Measurements from ENCODE around the gene OR52M1.

Gene OR52M1

DNA sequence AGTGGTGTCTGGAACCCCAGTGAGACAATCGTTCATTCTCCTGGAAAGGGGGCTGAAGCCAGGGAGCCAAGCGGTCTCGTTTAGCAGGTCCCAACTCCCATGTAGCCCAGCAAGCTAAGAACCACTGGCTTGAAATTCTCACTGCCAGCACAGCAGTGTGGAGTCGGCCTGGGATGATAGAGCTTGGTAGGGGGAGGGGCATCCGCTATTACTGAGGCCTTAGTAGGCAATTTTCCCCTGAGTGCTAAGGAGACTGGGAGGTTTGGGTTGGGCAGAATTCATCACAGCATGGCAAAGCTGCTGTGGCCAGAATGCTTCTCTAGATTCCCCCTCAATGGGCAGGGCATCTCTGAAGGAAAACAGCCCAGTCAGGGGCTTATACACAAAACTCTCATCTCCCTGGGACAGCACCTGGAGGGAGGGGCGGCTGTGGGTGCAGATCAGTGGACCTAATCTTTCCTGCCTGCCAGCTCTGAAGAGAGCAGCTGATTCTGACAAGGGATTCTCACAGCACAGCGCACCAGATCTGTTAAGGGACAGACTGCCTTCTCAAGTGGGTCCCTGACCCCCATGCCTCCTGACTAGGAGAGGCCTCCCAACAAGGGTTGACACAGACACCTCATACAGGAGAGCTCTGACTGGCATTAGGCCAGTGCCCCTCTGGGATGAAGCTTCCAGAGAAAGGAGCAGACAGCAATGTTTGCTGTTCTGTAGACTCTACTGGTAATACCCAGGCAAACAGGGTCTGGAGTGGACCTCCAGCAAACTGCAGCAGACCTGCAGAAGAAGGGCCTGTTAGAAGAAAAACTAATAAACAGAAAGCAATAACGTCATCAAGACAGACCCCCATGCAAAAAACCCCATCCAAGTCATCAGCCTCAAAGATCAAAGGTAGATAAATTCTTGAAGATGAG, 14.8 kb downstream of the OR52M1 start:
- Histone ChIP-seq H3K4me3 (ENCODE audit: low read depth, low read length) (no peak overlapping the region), H3K27me3 (no peaks in the 10 kb centered on the region), H3K36me3 (no peaks in the 10 kb centered on the region), H3K9me3 (no peaks in the 10 kb centered on the region), H3K4me1 (no peaks in the 10 kb centered on the region)
- TF ChIP-seq, protein P1, sequence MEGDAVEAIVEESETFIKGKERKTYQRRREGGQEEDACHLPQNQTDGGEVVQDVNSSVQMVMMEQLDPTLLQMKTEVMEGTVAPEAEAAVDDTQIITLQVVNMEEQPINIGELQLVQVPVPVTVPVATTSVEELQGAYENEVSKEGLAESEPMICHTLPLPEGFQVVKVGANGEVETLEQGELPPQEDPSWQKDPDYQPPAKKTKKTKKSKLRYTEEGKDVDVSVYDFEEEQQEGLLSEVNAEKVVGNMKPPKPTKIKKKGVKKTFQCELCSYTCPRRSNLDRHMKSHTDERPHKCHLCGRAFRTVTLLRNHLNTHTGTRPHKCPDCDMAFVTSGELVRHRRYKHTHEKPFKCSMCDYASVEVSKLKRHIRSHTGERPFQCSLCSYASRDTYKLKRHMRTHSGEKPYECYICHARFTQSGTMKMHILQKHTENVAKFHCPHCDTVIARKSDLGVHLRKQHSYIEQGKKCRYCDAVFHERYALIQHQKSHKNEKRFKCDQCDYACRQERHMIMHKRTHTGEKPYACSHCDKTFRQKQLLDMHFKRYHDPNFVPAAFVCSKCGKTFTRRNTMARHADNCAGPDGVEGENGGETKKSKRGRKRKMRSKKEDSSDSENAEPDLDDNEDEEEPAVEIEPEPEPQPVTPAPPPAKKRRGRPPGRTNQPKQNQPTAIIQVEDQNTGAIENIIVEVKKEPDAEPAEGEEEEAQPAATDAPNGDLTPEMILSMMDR (IDR thresholded peaks at IDR 0.05; ENCODE audit: low read depth, low read length), result no peak
- DNase-seq, result no peak

DNA sequence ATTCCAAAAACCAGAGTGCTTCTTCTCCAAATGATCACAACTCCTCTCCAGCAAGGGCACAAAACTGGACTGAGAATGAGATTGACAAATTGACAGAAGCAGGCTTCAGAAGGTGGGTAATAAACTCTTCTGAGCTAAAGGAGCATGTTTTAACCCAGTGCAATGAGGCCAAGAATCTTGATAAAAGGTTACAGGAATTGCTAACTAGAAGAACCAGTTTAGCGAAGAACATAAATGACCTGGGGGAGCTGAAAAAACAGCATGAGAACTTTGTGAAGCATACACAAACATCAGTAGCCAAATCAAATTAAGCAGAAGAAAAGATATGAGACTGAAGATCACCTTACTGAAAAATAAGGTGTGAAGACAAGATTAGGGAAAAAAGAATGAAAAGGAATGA, 15.5 kb downstream of the OR52M1 start:
- no peaks in the 10 kb centered on the region for H3K4me1 ChIP-seq
- TF ChIP-seq, protein P1 (IDR thresholded peaks at IDR 0.05; ENCODE audit: low read depth, low read length), result no peak
- no peak overlapping the region for H3K4me3 ChIP-seq (ENCODE audit: low read depth, low read length)
- no peak for DNase-seq
- no peaks in the 10 kb centered on the region for H3K9me3 ChIP-seq
- no peaks in the 10 kb centered on the region for H3K36me3 ChIP-seq
- no peaks in the 10 kb centered on the region for H3K27me3 ChIP-seq

DNA sequence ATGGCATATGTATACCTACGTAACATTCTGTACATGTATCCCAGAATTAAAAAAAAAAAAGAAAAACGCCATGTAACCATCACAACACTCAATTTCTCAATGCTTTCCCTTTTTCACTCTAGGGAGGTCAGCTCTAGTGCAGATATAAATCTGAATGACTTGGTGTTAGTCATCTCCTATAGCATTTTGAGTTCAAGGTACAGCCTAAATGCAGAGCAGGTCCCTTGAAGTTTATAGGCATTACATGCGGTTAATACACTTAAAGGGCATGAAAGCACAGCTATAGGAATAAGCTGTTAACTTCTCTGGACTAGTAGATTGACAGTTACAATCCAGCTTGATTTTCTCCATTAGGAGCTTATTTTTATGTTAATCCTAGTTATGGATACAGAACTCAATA, 20.4 kb downstream of the OR52M1 start:
- no peaks in the 10 kb centered on the region for H3K27me3 ChIP-seq
- no peaks in the 10 kb centered on the region for H3K36me3 ChIP-seq
- H3K4me3 ChIP-seq (ENCODE audit: low read depth, low read length), result no peak overlapping the region
- DNase-seq, result no peak
- TF ChIP-seq, protein P1 (IDR thresholded peaks at IDR 0.05; ENCODE audit: low read depth, low read length), result no peak
- no peaks in the 10 kb centered on the region for H3K4me1 ChIP-seq
- H3K9me3 ChIP-seq, result no peaks in the 10 kb centered on the region

DNA sequence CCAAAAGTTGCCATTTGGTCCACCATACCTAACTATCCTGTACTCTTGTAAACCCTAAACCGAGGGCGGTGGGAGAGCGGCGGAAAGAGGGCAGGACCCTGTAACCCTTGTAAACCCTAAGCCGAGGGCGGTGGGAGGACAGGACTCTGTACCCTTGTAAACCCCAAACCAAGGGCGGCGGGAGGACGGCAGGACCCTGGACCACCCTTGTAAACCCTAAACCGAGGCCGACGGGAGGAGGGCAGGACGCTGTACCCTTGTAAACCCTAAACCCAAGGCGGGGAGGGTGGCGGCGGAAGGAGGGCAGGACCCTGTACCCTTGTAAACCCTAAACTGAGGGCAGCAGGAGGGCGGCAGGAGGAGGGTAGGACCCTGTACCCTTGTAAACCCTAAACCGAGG, 24.1 kb downstream of the OR52M1 start:
- Histone ChIP-seq H3K4me1 (no peaks in the 10 kb centered on the region), H3K4me3 (ENCODE audit: low read depth, low read length) (no peak overlapping the region), H3K36me3 (no peaks in the 10 kb centered on the region), H3K27me3 (no peaks in the 10 kb centered on the region), H3K9me3 (no peaks in the 10 kb centered on the region)
- no peak for DNase-seq
- TF ChIP-seq, protein P1 (IDR thresholded peaks at IDR 0.05; ENCODE audit: low read depth, low read length), result no peak

DNA sequence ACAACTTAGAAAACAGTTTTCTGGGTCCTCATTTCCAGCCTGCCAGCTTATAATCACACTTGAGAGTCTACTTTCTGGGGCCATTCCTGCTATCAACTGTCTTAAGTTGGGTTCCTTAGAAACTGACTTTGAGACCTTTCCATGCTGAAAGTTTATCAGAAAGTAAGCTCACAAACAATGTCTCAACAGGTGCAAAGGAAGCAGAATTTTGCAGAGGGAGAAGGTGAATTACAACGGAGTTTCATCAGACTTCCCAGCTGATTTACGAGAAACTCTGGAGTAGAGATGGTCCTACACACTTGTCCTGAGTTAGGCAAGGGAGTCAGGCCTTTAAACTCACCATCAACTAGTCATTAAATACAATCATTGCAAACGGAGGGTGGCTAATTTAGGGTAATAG, 31.9 kb downstream of the OR52M1 start:
- DNase-seq, result no peak

DNA sequence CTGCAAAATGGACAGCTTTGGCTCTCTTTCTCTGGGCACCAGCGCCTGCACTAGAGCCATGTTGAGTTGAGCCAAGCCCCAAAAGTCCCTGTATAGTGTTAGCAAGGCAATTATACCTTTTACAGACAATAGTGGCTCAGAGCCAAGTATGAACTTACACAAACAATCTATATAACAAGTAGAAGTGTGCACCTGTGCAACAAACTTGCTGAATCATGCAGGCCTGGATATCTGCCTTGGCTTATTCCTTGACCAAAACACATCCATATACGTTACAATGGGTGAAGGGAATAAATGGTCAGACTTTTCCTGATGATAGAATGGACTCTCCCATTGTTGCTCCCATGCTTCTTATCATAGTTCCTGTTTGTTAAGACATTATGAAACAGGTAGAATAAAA, 32.8 kb downstream of the OR52M1 start:
- TF ChIP-seq, protein P1 (IDR thresholded peaks at IDR 0.05; ENCODE audit: low read depth, low read length), result no peak
- Histone ChIP-seq H3K9me3 (no peaks in the 10 kb centered on the region), H3K4me3 (ENCODE audit: low read depth, low read length) (no peak overlapping the region), H3K4me1 (no peaks in the 10 kb centered on the region), H3K27me3 (no peaks in the 10 kb centered on the region), H3K36me3 (no peaks in the 10 kb centered on the region)
- DNase-seq, result no peak

More for the DNA sequence above, 31.9 kb downstream of the OR52M1 start:
- TF ChIP-seq, protein P1 (IDR thresholded peaks at IDR 0.05; ENCODE audit: low read depth, low read length), result no peak
- Histone ChIP-seq H3K36me3 (no peaks in the 10 kb centered on the region), H3K27me3 (no peaks in the 10 kb centered on the region), H3K4me3 (ENCODE audit: low read depth, low read length) (no peak overlapping the region), H3K9me3 (no peaks in the 10 kb centered on the region), H3K4me1 (no peaks in the 10 kb centered on the region)

Data from BE2C (cell line).